ENCODE results near the gene PI4KA. TPM values are rescaled to one million over a fixed set of nuclear protein-coding genes. Genes with fewer than 3 reads are reported as not detected.
"Not testable (repeated sequence)": the region's sequence is repeated elsewhere in the genome, so short reads cannot be mapped to it uniquely, and the experiment has no call there.

The PI4KA gene
- polyA plus RNA-seq, 1 of the 3 experiments (the other 2 are of a cell fraction): 30.0 TPM

- 94% methylated on average over 5 of the region's 5 CpGs for WGBS (ENCODE audit: low lambda C conversion rate)
- H3K79me2 ChIP-seq (ENCODE audit: insufficient read depth); H3K27ac ChIP-seq (ENCODE audit: low read depth in 2 of 2, low read length in 1 of 2); H3K4me3 ChIP-seq (ENCODE audit: low read depth in 2 of 2, low read length in 1 of 2); H3K4me2 ChIP-seq; H2AFZ ChIP-seq (ENCODE audit: low read depth); H3K4me1 ChIP-seq (ENCODE audit: control insufficient read depth in 1 of 2, insufficient read depth in 2 of 2, low read depth in 1 of 2, low read length in 1 of 2); DNase-seq; H3K9me2 ChIP-seq; H3F3A ChIP-seq (replicated peaks; ENCODE audit: insufficient read depth); H4K20me1 ChIP-seq (ENCODE audit: insufficient read depth); H3K9me3 ChIP-seq; POLR2A ChIA-PET; H3K9ac ChIP-seq; H3K27me3 ChIP-seq (ENCODE audit: insufficient read depth): not testable (repeated sequence)
- CTCF ChIA-PET: interaction anchor here (0.7 kb wide), 1 partner anchor 12 kb away, joined by 3 read pairs; no protein-coding TSS in a partner anchor
- H3K36me3 ChIP-seq (replicated peaks in 1 of 2; ENCODE audit: control insufficient read depth in 1 of 2, insufficient read depth in 2 of 2, low read length in 1 of 2): peaks cover 3 to 22% of the 10 kb centered on the region in 2 experiments
Measured at GRCh38 chr22:20826373-20827152, 32.0 kb downstream of the PI4KA start.

GRCh38 chr22:20825624-20826023 is 33.0 kb downstream of the PI4KA start:
- H3K27ac ChIP-seq (ENCODE audit: low read depth in 2 of 2, low read length in 1 of 2): no peak overlapping the region
- H3K9me3 ChIP-seq: no peaks in the 10 kb centered on the region
- ChIA-PET POLR2A (no interaction called here), CTCF (interaction anchor here (0.7 to 2.8 kb wide), 2 partner anchors 12 to 21 kb away, joined by 3 to 10 read pairs; no protein-coding TSS in a partner anchor)
- H3K4me3 ChIP-seq (ENCODE audit: low read depth in 2 of 2, low read length in 1 of 2): no peak overlapping the region
- no peak overlapping the region for H2AFZ ChIP-seq (ENCODE audit: low read depth)
- H3K36me3 ChIP-seq (replicated peaks in 1 of 2; ENCODE audit: control insufficient read depth in 1 of 2, insufficient read depth in 2 of 2, low read length in 1 of 2): peaks cover 3 to 20% of the 10 kb centered on the region in 2 experiments
- no peaks in the 10 kb centered on the region for H4K20me1 ChIP-seq (ENCODE audit: insufficient read depth)
- 95% methylated on average over 6 of the region's 6 CpGs for WGBS (ENCODE audit: low lambda C conversion rate)
- TF ChIP-seq GATA2 (CRISPR knock-in tag; IDR thresholded peaks at IDR 0.05) (no peak), RXRA (IDR thresholded peaks at IDR 0.05; ENCODE audit: borderline replicate concordance, low read depth) (no peak), CHD2 (IDR thresholded peaks at IDR 0.05; ENCODE audit: low read length, partially characterized antibody) (no peak), MAX (IDR thresholded peaks at IDR 0.05; ENCODE audit: low read depth) (no peak), GABPA (IDR thresholded peaks at IDR 0.05; ENCODE audit: low read depth) (no peak), REST (IDR thresholded peaks at IDR 0.05; ENCODE audit: low read depth, low read length) (no peak), EZH2phosphoT487 (IDR thresholded peaks at IDR 0.05; ENCODE audit: borderline replicate concordance, low read depth) (no peak)
- H3K9me2 ChIP-seq: no peaks in the 10 kb centered on the region
- no peaks in the 10 kb centered on the region for H3F3A ChIP-seq (replicated peaks; ENCODE audit: insufficient read depth)
- no peak for DNase-seq
- H3K27me3 ChIP-seq (ENCODE audit: insufficient read depth): no peaks in the 10 kb centered on the region
- no peaks in the 10 kb centered on the region for H3K79me2 ChIP-seq (ENCODE audit: insufficient read depth)
- no peaks in the 10 kb centered on the region; a peak in 1 of 4 replicates for H3K4me1 ChIP-seq (ENCODE audit: control insufficient read depth in 1 of 2, insufficient read depth in 2 of 2, low read depth in 1 of 2, low read length in 1 of 2)
- H3K4me2 ChIP-seq: no peak overlapping the region
- H3K9ac ChIP-seq: no peak overlapping the region

GRCh38 chr22:20825216-20825615 is 33.4 kb downstream of the PI4KA start:
- CTCF ChIA-PET: interaction anchor here (1.5 to 2.8 kb wide), 2 partner anchors 21 to 61 kb away, joined by 3 to 10 read pairs; no protein-coding TSS in a partner anchor
- H4K20me1 ChIP-seq (ENCODE audit: insufficient read depth); DNase-seq; H3K9me3 ChIP-seq; H3K9me2 ChIP-seq; H3K4me1 ChIP-seq (ENCODE audit: control insufficient read depth in 1 of 2, insufficient read depth in 2 of 2, low read depth in 1 of 2, low read length in 1 of 2); H3K27ac ChIP-seq (ENCODE audit: low read depth in 2 of 2, low read length in 1 of 2); H3K9ac ChIP-seq; H3K4me3 ChIP-seq (ENCODE audit: low read depth in 2 of 2, low read length in 1 of 2); H3K27me3 ChIP-seq (ENCODE audit: insufficient read depth); H3K4me2 ChIP-seq; POLR2A ChIA-PET; H2AFZ ChIP-seq (ENCODE audit: low read depth); H3K79me2 ChIP-seq (ENCODE audit: insufficient read depth); H3F3A ChIP-seq (replicated peaks; ENCODE audit: insufficient read depth): not testable (repeated sequence)
- peaks cover 3 to 16% of the 10 kb centered on the region in 2 experiments for H3K36me3 ChIP-seq (replicated peaks in 1 of 2; ENCODE audit: control insufficient read depth in 1 of 2, insufficient read depth in 2 of 2, low read length in 1 of 2)
- WGBS (ENCODE audit: low lambda C conversion rate): 97% methylated on average over 4 of the region's 4 CpGs

All from SK-N-SH (cell line).